ENCODE data around the gene TRABD.

The TRABD gene

DNA sequence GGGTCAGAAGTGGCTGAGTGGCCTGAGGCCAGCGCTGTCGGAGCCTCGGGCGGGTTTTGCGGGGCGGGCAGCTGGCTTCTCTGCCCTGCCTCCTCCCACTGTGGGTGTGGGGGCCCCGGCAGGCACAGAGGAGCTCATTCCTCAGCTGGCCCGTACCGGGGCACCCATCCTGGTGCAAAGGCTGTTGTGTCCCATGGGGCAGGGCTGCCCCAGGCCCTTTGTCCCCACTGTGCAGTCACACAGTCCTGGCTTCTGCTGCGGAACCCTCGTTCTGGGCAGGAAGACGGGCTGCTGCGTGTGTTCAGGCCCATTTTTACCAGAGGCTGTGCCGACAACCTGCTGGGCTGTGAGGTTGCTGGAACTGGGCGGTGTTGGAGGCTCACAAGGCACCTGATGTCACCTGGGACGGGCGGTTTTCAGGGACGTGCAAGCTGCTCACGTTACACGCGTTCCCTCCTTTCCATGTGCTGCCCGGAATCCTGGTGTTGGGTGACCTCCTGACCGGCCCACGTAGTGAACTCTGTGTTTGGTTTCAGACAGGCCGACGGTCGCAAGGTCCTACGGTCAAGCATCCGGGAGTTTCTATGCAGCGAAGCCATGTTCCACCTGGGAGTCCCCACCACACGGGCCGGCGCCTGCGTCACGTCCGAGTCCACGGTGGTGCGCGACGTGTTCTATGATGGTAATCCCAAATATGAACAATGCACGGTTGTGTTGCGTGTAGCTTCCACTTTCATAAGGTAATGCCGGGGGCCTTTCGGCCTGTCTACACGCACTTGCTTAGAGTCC is 20.3 kb downstream of the TRABD start:
- no peak for DNase-seq

DNA sequence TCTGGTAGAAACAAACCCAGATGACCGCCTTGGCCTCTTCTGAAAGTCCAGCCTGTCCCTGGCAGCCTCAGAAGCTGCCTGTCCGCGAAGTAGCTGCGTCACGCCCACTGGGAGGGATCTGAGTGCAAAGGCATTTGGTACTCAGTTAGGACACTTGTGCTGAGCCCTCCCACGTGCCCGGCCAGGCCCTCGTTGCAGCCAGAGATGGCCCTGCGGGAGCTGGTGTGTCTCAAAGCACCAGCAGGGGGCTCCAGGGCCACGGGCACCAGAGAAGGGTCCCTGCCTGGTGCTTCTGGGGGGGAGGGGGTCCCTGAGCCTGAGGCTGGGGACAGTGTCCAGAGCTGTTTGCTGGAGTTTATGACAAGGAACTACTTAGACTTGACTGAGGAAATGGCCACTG is 20.9 kb downstream of the TRABD start:
- DNase-seq = no peak

DNA sequence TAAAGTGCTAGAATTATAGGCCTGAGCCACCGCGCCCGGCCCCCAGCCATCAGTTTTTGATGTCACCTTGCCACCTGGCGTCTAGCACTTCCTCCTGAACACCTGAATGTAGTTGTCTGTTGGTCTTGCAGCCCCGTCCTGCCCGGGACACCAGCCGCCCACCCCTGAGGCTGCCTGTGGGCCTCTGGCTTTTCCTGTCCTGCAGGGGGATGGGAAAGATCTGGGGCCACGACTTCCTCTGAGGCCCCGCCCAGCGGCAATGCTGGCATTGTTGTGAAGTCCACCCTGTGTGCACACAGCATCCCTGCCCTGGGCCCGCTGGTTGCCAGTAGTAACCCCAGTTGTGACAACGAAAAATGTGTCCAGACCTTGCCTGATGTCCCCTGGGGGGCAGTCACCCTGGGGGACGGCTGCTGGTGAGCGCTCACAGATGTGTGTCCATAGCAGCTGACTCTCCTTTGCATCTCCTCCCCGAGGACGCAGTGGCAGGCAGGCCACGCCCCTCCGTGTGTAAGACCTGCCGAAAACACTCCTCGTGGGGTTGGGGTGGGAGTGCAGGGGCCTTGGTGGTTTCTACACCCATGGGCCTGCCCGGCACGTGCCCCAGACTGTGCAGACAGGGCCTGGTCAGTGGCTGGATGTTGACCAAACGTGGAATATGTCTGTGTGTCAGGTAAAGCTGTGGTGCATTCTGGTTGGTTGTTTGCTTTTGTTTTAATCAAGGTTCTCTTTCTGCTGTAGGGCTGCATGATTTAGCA is 21.8 kb downstream of the TRABD start:
- no peak for DNase-seq

DNA sequence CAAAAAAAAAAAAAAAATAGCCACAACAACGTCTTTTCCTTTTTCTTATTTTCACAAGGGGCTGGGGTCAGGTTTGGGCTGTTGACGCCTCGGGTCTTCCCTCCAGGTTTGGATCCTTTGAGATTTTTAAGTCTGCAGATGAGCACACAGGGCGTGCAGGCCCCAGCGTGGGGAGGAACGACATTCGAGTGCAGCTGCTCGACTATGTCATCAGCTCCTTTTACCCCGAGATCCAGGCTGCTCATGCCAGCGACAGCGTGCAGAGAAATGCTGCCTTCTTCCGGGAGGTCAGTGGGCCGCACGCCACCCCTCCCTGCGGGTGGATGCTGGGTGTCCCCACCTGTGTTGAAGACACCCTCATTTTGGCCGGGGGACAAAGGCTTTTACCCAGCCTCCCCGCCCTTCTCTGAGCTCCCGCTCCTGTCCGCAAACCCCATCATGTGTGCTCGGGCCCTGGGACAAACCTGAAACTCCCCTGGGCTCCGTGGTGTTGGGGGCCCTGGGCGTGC is 22.8 kb downstream of the TRABD start:
- DNase-seq = no peak

DNA sequence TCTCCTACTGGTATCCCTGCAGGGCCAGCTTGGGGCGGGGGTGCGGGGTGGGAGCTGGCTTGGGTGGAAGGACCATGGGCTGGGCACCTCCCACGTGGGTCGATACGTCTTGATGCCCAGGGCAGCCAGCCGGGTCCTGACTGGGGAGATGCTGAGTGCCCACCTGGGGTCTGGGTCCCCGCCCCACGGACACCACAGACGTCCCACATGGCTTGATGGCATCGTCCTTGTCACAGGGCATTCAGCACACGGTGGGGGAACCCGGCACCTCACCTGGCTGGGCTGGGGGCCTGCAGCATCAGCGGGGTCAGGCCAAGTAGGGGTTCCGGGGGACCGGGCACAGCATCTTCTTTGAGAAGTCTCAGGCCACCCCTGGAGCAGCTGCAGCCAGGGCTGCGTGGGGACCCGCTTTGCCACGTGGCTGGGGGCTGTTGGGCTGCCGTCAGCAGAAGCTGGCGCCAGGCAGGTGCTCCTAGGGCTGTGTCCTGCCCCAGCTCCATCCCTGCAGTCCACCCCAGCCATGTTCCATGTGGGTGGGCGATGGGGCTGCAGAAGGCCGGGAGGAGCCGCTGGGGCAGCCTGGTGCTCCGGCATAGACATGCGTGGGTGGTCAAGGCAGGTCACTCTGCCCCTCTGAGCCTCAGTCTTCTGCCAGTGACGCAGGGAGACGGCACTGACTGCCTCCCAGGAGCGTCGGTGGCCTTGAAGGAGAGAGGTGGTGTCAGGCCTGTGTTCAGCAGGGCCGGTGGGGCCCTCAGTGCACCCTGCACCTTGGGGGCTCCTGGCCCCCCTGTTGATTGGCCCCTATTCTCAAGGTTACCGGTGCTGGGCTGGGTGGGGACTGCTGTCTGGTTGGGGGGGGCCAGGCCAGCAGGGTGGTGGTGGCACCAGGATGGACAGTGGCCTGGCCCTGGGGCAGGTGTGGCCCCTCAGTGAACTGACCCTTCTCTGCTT is 23.5 kb downstream of the TRABD start:
- DNase-seq = no peak

DNA sequence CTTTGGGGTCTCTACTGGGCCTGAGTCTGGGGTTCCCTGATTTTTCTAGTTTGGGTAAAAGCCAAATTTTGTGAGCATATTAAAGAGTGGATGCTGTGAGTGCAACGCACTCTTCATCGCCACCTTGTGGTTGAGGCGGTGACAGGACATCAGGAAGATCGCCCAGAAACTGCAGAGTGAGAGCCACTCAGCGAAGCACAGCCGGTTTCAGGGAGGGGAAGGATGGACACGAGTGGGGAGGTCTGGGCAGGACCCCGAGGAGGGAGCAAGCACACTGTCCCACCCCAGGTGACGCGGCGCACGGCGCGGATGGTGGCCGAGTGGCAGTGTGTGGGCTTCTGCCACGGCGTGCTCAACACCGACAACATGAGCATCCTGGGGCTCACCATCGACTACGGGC is 24.2 kb downstream of the TRABD start:
- DNase-seq = peak; percentile 81

DNA sequence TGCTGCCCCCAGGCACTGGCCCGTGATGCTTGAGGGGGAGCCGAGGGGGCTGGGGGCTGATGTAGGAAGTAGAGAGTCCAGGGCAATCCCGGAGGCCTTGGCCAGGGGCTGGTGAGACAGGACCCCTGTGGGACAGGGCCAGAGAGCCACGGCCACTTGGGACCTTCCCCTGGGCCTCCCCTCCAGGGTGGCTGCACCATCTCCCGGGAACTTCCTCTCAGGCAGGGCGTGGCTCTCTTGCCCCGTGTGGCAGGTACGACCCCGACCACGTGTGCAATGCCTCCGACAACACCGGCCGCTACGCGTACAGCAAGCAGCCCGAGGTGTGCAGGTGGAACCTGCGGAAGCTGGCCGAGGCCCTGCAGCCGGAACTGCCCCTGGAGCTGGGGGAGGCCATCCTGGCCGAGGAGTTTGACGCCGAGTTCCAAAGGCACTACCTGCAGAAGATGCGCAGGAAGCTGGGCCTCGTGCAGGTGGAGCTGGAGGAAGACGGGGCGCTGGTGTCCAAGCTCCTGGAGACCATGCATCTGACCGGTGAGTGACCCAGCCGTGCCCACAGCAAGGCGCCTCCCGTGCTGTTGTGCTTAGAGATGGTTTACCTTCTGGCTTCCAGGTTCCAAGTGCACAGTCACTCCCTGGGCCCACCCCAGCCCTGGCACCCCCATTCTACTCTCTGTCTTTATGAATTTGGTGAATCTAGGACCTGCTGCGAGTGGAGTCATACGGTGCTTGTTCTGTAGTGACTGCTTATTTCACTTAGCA is 24.8 kb downstream of the TRABD start:
- no peak for DNase-seq

DNA sequence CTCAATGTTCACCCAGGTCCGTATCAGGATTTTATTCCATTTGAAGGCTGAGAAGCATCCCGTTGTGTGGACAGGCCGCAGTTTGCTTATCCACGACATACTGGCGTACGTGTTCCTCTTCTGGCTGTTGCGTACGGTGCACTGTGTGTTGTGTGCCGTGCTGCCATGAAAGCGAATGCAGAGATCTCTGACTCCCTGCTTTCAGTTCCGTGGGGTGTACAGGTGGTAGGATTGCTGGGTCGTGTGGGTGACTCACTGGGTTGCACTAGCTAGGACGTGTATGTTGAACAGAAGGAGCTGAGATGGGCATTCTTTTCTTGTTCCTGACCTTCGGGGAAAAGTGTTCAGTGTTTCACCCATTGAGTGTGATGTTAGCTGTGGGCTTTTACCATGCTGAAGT is 25.4 kb downstream of the TRABD start:
- DNase-seq = no peak

DNA sequence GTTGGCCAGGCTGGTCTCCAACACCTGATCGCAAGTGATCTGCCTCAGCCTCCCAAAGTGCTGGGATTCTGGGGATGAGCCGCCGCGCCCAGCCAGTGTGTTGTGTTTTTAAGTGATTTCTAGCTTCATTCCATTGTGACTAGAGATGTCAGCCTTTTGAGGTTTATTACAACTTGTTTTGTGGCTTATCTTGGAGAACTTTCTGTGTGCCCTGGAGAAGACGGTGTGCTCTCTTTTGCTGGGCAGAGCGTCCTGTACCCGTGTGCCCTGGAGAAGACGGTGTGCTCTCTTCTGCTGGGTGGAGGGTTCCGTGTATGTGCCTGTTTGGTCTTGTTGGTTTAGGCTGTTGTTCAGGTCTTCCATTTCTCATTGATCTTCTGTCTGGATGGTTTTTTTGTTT is 27.6 kb downstream of the TRABD start:
- no peak for DNase-seq

DNA sequence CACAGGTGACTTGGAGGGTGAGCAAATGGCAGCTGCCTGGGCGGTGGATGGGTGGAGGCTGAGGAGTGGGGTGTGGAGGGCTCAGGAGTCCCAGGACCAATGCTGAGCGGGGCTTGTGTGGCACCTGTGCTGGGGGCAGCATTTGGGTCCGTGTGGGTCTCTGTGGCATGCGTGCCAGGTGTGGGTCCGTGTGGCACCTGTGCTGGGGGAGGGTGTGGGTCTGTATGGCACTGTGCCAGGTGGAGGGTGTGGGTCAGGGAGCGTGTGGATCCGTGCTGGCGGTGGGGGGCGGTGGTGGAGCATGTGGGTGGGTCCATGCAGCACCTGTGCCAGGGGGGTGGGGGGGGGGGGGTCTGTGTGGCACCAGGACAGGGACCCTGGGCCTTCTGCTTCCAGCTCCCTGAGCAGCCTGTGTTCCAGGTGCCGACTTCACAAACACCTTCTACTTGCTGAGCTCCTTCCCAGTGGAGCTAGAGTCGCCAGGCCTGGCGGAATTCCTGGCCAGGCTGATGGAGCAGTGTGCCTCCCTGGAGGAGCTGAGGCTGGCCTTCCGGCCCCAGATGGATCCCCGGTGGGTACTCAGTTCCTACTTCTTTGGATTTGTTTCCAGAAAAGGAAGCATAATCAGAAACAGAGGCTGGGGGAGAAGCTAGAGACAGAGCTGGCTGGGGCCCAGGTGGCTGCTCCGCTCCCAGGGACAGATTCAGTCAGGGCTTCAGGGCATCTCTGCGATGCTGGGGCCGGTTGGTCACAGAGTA is 29.8 kb downstream of the TRABD start:
- no peak for DNase-seq

DNA sequence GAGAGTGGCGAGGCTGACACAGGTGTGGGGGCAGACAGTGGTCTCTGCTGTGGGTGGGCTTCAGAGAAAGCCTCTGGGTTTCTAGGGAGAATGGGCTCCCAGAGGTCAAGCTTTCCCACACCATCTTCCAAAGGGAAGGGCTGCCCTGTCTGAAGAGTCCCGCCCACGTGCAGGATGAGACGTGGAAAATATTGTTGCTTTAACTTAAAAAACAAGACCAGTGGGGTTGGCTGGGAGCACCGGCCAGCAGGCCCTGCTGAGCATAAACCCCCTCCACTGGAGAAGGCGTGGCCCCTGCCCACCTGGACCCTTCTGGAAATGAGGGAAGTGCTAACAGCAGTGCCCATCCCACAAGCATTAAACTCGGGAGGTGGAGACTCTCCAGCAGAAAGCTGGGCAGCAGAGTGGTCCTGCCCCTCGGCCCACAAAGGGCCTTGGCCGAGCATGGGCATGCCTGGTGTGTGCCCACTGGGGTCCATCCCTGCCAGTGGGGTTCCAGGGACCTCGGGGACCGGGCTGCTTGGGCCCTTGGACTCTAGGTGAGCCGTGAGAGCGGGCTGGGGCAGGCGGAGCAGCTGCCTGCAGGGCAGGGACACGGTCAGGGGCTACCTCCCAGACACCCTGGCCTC is 30.5 kb downstream of the TRABD start:
- no peak for DNase-seq

DNA sequence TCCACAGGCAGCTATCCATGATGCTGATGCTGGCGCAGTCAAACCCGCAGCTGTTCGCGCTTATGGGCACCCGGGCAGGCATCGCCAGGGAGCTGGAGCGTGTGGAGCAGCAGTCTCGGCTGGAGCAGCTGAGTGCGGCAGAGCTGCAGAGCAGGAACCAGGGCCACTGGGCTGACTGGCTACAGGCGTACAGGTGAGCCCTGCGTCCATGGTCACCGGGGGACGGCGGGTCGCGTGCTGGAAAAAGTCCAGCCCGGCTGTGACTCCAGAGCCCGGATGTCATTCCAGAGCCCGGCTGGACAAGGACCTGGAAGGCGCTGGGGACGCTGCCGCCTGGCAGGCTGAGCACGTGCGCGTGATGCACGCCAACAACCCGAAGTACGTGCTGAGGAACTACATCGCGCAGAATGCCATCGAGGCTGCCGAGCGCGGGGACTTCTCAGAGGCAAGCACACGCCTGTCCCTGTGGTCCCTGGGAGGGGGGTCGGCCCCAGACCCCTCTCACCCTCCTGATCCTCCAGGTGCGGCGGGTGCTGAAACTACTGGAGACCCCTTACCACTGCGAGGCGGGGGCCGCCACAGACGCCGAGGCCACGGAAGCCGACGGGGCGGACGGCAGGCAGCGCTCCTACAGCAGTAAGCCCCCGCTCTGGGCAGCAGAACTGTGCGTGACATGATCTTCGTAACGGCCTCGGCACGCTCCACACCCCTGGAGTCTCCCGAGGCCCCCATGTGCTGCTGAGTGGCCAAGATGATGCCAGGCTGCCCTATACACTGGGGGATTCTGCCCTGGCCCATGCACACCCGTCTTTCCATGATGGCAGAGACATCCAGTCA is 31.2 kb downstream of the TRABD start:
- no peak for DNase-seq

DNA sequence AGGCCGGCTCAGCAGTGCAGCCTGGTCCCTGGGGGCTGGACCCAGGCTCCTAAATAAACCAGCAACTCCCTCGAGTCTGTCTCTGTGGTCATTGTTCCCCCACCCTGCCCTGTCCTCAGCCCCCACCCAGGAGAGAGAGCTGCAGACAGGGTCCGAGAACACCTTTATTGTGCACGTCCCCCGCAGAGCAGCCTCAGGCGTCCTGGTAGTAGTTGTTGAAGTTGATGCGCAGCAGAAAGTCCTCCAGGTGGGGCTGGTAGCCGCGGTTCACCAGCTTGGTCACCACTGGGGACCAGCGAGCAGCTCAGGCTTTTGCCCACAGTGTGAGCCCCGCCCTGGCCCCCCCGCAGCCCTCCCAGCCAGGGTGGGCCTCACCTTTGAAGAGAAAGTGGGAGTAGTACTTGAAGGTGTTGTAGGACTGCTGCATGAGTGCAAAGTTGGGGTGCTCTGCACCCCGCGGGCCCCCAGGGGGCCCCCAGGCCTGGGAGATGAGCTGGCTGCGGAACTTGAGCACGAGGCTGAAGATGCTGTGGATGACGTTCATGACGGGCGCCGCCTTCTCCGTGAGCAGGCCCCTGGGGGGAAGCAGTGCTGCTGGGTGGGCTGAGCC is 31.9 kb downstream of the TRABD start:
- no peak for DNase-seq

DNA sequence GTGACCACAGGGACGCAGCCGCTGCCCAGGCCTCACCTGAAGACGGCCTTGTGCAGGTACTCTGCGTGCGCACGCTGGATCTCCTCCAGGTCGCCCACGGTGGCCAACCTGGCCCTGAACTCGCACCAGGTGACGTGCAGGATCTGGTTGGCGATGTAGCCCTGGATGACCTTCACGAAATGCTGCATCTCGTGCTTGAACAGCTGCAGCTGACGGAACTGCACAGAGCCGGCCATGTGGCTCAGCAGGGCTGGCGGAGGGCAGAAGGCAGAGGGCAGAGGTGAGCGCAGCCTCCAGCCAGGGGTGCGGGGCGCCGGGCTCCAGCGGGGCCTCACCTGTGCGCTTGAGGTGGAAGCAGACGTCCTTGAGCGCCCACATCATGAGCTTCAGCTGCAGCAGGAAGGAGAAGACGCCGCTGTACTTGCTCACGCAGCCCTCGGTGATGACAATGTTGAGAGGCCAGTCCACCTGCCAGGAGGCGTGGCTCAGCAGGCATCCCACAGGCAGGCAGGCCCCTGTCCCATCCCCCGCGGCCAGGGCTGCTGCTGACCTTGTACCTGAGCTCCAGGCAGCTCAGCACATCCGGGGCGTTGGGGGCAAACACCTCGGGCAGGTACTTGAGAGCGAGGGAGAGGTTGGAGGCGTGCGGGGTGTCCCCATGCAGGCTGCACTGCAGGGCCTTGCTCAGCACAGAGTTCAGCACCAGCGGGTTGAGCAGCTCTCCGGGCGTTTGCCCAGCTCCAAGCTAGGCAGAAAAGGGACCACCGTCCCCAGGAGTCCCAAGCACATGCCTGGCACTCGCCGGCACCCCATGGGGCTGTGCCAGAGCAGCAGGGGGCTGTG is 32.7 kb downstream of the TRABD start:
- no peak for DNase-seq

DNA sequence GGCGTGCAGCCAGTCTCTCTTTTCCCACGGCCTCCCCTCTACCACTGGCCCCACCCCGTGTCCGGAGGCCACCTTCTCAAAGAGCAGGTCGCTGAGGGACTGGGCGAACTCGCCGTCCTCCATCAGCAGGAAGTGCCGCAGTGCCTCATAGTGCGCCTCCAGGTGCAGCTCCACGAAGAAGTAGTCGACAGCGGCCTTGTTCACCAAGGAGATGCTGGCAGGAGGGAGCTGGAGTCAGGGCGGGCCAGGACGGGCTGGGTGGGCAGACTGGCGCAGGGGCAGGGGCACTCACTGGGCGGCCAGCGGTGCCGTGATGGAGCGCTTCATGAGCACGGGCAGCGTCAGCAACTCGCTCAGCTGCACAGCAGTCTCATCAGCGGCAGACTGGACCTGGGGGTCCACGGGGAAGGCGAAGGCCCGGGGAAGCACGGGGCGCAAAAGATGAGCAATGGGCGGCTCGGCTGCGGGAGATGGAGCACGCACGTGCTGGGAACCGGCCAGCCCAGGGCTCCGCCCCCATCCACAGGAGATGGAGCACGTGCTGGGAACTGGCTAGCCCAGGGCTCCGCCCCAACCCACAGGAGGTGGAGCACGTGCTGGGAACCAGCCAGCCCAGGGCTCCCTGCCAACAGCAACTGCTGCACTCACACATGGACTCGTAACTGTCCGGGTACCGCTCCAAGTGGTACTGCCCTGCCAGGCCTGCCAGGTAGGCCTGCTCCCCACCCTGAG is 33.4 kb downstream of the TRABD start:
- DNase-seq = peak; percentile 29

DNA sequence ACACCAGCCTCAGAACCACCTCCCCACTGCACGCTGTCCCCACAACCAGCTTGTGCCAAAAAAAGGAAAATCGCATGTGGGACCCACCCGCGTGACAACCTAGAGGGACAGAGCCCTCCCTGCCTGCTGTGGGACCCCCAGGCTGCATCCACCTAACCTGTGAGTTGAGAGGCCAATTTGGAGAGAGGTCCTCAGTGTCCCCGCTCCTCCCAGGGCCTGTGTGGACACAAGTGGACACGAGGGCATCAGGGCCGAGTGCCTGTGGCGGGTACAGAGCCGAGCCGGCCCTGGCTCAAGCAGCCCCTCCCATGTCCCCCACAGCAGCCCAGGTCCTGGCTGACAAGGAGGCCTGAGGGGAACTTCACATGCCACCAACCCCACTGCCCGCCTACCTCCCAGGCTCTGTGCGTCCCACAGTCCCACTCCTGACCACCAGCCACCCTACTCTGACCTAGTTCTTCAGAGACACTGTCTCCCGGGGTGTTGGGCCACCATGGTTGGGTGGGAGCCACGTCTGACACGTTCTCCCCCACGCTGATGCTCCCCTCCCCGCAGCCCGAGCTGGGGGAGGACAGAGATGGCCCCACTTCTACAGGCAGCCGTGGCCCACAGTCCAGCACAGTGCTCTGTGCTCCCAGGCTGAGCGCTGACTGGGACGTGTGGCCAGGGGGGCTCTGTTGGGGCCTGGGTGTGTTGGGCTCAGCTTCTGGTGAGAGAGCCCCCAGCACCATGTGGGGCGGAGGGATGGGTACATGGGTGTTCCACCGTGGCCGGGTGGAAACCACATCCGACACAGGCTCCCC is 34.3 kb downstream of the TRABD start:
- DNase-seq = no peak
